Suprapubic skin (tissue), 4 donors: ENCODE results near the gene PRXL2C. TPM values are rescaled to one million over a fixed set of nuclear protein-coding genes. Genes with fewer than 3 reads are reported as not detected.

ENCODE experiments used
- DNase-seq, 2 donors: peaks; one replicate each; pipeline ENCODE4 v3.0.0-alpha.2; 2019; ENCODE audit warnings: low spot score in 2 of 2
- H3K27ac ChIP-seq: fragments of 200-600 bp; sonication (generic); one replicate; pipeline ENCODE4 v1.5.1; 2019
- H3K27me3 ChIP-seq: fragments of 200-600 bp; sonication (generic); one replicate; pipeline ENCODE4 v1.5.1; 2019
- H3K36me3 ChIP-seq: fragments of 200-600 bp; sonication (generic); one replicate; pipeline ENCODE4 v1.5.1; 2019
- H3K4me1 ChIP-seq: fragments of 200-600 bp; sonication (generic); one replicate; pipeline ENCODE4 v1.5.1; 2019
- H3K4me3 ChIP-seq: fragments of 200-600 bp; sonication (generic); one replicate; pipeline ENCODE4 v1.5.1; 2019; ENCODE audit warnings: mild to moderate bottlenecking
- H3K9me3 ChIP-seq: fragments of 200-600 bp; sonication (generic); one replicate; pipeline ENCODE4 v1.5.1; 2019
- CTCF ChIP-seq, 2 donors: fragments of 200-600 bp in 1 of 2; fragments of 450-650 bp in 1 of 2; sonication (generic) in 1 of 2; IDR thresholded peaks; one replicate each; pipeline ENCODE4 v1.5.1; 2016 to 2019; ENCODE audit warnings: antibody characterized with exemption in 2 of 2, mild to moderate bottlenecking in 1 of 2, moderate library complexity in 1 of 2
- EP300 ChIP-seq: sonication (generic); formaldehyde crosslinking; IDR thresholded peaks from one replicate; pipeline ENCODE4 v1.6.1; 2017; ENCODE audit warnings: antibody characterized with exemption
- POLR2A ChIP-seq, 2 donors: fragments of 450-650 bp; IDR thresholded peaks; one replicate each; pipeline ENCODE4 v1.6.1; 2017; ENCODE audit warnings: antibody characterized with exemption in 2 of 2, mild to moderate bottlenecking in 2 of 2, moderate library complexity in 2 of 2
- POLR2AphosphoS5 ChIP-seq, 3 donors: sonication (generic); formaldehyde crosslinking; IDR thresholded peaks; one replicate each; pipeline ENCODE4 v1.6.1; 2017; ENCODE audit warnings: antibody characterized with exemption in 3 of 3
- WGBS: methylation state at CpG from one replicate; pipeline ENCODE4 v1.1.5; 2018; 5-methylcytosine and 5-hydroxymethylcytosine counted together
- total RNA-seq, 4 donors: library from RNA; depleted of rRNA; stranded (reverse); fragments of >200 nt; gene quantifications; one replicate each; pipeline ENCODE4 v1.1.0, GENCODE V29; 2016

The PRXL2C gene
- total RNA-seq, 4 donors from 2014 or later: 11.2 to 16.0 (median 13.6) TPM

- no peaks in the 10 kb centered on the region for H3K9me3 ChIP-seq
- peaks cover 17% of the 10 kb centered on the region for H3K4me1 ChIP-seq
- DNase-seq: no peak
- no peaks in the 10 kb centered on the region for H3K36me3 ChIP-seq
- WGBS: 32% methylated on average over 1 of the region's 1 CpG
- TF ChIP-seq POLR2A (IDR thresholded peaks at IDR 0.05) (no peak), CTCF (IDR thresholded peaks at IDR 0.05) (no peak), POLR2AphosphoS5 (IDR thresholded peaks at IDR 0.05) (no peak), EP300 (no peak)
- no peaks in the 10 kb centered on the region for H3K27me3 ChIP-seq
- no peak overlapping the region for H3K4me3 ChIP-seq
- H3K27ac ChIP-seq: peak overlapping the region; percentile 12
These were observed 42.0 kb downstream of the PRXL2C start for GRCh38 chr9:96612966-96613589.

- no peak overlapping the region for H3K4me3 ChIP-seq
- peak; percentile 81 to 82 for DNase-seq
- TF ChIP-seq POLR2AphosphoS5 (IDR thresholded peaks at IDR 0.05) (peak in 2 of 3 donors; percentile 28 to 35), CTCF (IDR thresholded peaks at IDR 0.05) (no peak), EP300 (no peak), POLR2A (IDR thresholded peaks at IDR 0.05) (no peak)
- no peaks in the 10 kb centered on the region for H3K27me3 ChIP-seq
- no peaks in the 10 kb centered on the region for H3K9me3 ChIP-seq
- H3K27ac ChIP-seq: peak overlapping the region; percentile 12
- peaks cover 13% of the 10 kb centered on the region for H3K4me1 ChIP-seq
- 53% methylated on average over 8 of the region's 12 CpGs for WGBS
- H3K36me3 ChIP-seq: no peaks in the 10 kb centered on the region
These were observed 42.8 kb downstream of the PRXL2C start for GRCh38 chr9:96612105-96612965.

- no peaks in the 10 kb centered on the region for H3K27me3 ChIP-seq
- no peaks in the 10 kb centered on the region for H3K36me3 ChIP-seq
- peaks cover 13% of the 10 kb centered on the region for H3K4me1 ChIP-seq
- DNase-seq: no peak
- WGBS: 90% methylated on average over 3 of the region's 3 CpGs
- no peak overlapping the region for H3K27ac ChIP-seq
- H3K4me3 ChIP-seq: no peak overlapping the region
- no peaks in the 10 kb centered on the region for H3K9me3 ChIP-seq
- TF ChIP-seq EP300: no peak
- no peak for TF ChIP-seq POLR2AphosphoS5 (IDR thresholded peaks at IDR 0.05)
- TF ChIP-seq CTCF (IDR thresholded peaks at IDR 0.05): no peak
- TF ChIP-seq POLR2A (IDR thresholded peaks at IDR 0.05): no peak
These were observed 43.8 kb downstream of the PRXL2C start for GRCh38 chr9:96611302-96611701.

- Histone ChIP-seq H3K4me1 (peaks cover 13% of the 10 kb centered on the region), H3K27me3 (no peaks in the 10 kb centered on the region), H3K4me3 (no peak overlapping the region), H3K9me3 (no peaks in the 10 kb centered on the region), H3K27ac (no peak overlapping the region), H3K36me3 (no peaks in the 10 kb centered on the region)
- no peak for TF ChIP-seq POLR2AphosphoS5 (IDR thresholded peaks at IDR 0.05)
- TF ChIP-seq POLR2A (IDR thresholded peaks at IDR 0.05): no peak
- no peak for TF ChIP-seq CTCF (IDR thresholded peaks at IDR 0.05)
- no peak for TF ChIP-seq EP300
- DNase-seq: no peak
These were observed 45.4 kb downstream of the PRXL2C start for GRCh38 chr9:96609732-96610131.

- no peak overlapping the region for H3K27ac ChIP-seq
- H3K4me3 ChIP-seq: no peak overlapping the region
- H3K9me3 ChIP-seq: no peaks in the 10 kb centered on the region
- H3K36me3 ChIP-seq: no peaks in the 10 kb centered on the region
- peaks cover 25% of the 10 kb centered on the region for H3K4me1 ChIP-seq
- 79% methylated on average over 3 of the region's 3 CpGs for WGBS
- no peaks in the 10 kb centered on the region for H3K27me3 ChIP-seq
- no peak for TF ChIP-seq POLR2AphosphoS5 (IDR thresholded peaks at IDR 0.05)
- TF ChIP-seq EP300: no peak
- TF ChIP-seq POLR2A (IDR thresholded peaks at IDR 0.05): no peak
- no peak for TF ChIP-seq CTCF (IDR thresholded peaks at IDR 0.05)
- no peak for DNase-seq
These were observed 47.1 kb downstream of the PRXL2C start for GRCh38 chr9:96607971-96608370.
